Body of pancreas (tissue), 4 donors: Measurements from ENCODE around the gene PIK3R5.

Source experiments
- CTCF ChIP-seq, 7 experiments: fragments of 450-650 bp in 4 of 7; fragments of 200-600 bp in 3 of 7; sonication (generic) in 3 of 7; IDR thresholded peaks; one replicate each; pipeline ENCODE4 v1.5.1; 2016 to 2019; ENCODE audit warnings: antibody characterized with exemption in 7 of 7
- POLR2A ChIP-seq, 3 donors: fragments of 450-650 bp; IDR thresholded peaks; one replicate each; pipeline ENCODE4 v1.6.1; 2016; ENCODE audit warnings: antibody characterized with exemption in 3 of 3, mild to moderate bottlenecking in 2 of 3

DNA sequence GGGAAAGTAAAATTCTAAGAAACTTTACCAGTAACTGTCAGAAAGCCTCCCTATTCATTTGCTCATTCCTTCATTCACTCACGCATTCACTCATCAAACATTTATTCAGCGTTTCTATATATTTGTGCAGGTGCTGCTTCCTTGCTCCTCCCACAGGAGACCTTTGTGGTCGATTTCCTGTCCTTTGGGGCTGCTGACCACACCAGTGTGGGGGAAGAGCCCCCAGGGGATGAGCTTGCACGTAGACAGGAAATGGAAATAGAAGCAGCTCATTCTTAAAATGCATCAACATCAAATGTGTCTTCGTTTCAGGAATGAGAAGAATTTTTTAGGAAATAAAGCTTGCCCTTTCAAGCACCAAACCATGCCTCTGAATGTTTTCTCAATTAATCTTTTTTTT is 107.6 kb downstream of the PIK3R5 start:
- TF ChIP-seq CTCF (IDR thresholded peaks at IDR 0.05) (no peak), POLR2A (IDR thresholded peaks at IDR 0.05) (no peak)
